Measurements from ENCODE around the gene FBXL7. TPM values are rescaled to one million over a fixed set of nuclear protein-coding genes. Genes with fewer than 3 reads are reported as not detected.

Gene FBXL7
- total RNA-seq, 2 experiments from 2014 or later = not detected

- H3K27me3 ChIP-seq (ENCODE audit: control insufficient read depth in 1 of 2, insufficient read depth in 2 of 2, low read length in 2 of 2) = no peaks in the 10 kb centered on the region
- Mint-ChIP-seq H3K36me3 (ENCODE audit: low read depth) (no peaks in the 10 kb centered on the region), H3K27ac (no peak overlapping the region), H3K9me3 (no peaks in the 10 kb centered on the region), H3K4me3 (no peak overlapping the region), H3K4me1 (ENCODE audit: low read depth) (no peaks in the 10 kb centered on the region), H3K27me3 (no peaks in the 10 kb centered on the region)
- ChIA-PET POLR2A (no interaction called here), CTCF (no interaction called here)
- H3K27ac ChIP-seq (ENCODE audit: low read depth in 1 of 2, low read length in 2 of 2) = no peak overlapping the region
- ATAC-seq (ENCODE audit: poor library complexity) = no peak
- DNase-seq = no peak
- intact Hi-C loops (cut with DNase I, micrococcal nuclease) = no loop called here
- H3K4me3 ChIP-seq (ENCODE audit: low read length) = no peak overlapping the region
- TF ChIP-seq CTCF (IDR thresholded peaks at IDR 0.05) = no peak
- peaks cover 0 to 3% of the 10 kb centered on the region in 2 experiments for H3K9me3 ChIP-seq (ENCODE audit: control insufficient read depth in 1 of 2, insufficient read depth in 1 of 2, low read length in 2 of 2)
- no peaks in the 10 kb centered on the region for H3K4me1 ChIP-seq (ENCODE audit: insufficient read depth, low read length)
- no peaks in the 10 kb centered on the region for H3K36me3 ChIP-seq (ENCODE audit: insufficient read depth, low read length)
Measured at GRCh38 chr5:15789642-15790041, 289.7 kb downstream of the FBXL7 start.

- DNase-seq = no peak
- Mint-ChIP-seq H3K4me1 (ENCODE audit: low read depth) (no peaks in the 10 kb centered on the region), H3K27me3 (no peaks in the 10 kb centered on the region), H3K9me3 (no peaks in the 10 kb centered on the region), H3K27ac (no peak overlapping the region), H3K4me3 (no peak overlapping the region), H3K36me3 (ENCODE audit: low read depth) (no peaks in the 10 kb centered on the region)
- H3K4me3 ChIP-seq (ENCODE audit: low read length) = no peak overlapping the region
- ATAC-seq (ENCODE audit: poor library complexity) = no peak
- no peaks in the 10 kb centered on the region for H3K4me1 ChIP-seq (ENCODE audit: insufficient read depth, low read length)
- no peak for TF ChIP-seq CTCF (IDR thresholded peaks at IDR 0.05)
- CTCF ChIA-PET = no interaction called here
- H3K9me3 ChIP-seq (ENCODE audit: control insufficient read depth in 1 of 2, insufficient read depth in 1 of 2, low read length in 2 of 2) = peaks cover 0 to 3% of the 10 kb centered on the region in 2 experiments
- no peak overlapping the region for H3K27ac ChIP-seq (ENCODE audit: low read depth in 1 of 2, low read length in 2 of 2)
- H3K27me3 ChIP-seq (ENCODE audit: control insufficient read depth in 1 of 2, insufficient read depth in 2 of 2, low read length in 2 of 2) = no peaks in the 10 kb centered on the region
- intact Hi-C loops (cut with DNase I, micrococcal nuclease) = no loop called here
- POLR2A ChIA-PET = no interaction called here
- H3K36me3 ChIP-seq (ENCODE audit: insufficient read depth, low read length) = no peaks in the 10 kb centered on the region
Measured at GRCh38 chr5:15790446-15791018, 290.6 kb downstream of the FBXL7 start.

GRCh38 chr5:15791274-15791673 lies 291.3 kb downstream of the FBXL7 start:
- POLR2A ChIA-PET = no interaction called here
- H3K9me3 Mint-ChIP-seq = no peaks in the 10 kb centered on the region
- H3K27ac Mint-ChIP-seq = no peak overlapping the region
- no peaks in the 10 kb centered on the region for H3K4me1 Mint-ChIP-seq (ENCODE audit: low read depth)
- no peaks in the 10 kb centered on the region for H3K27me3 Mint-ChIP-seq
- TF ChIP-seq CTCF (IDR thresholded peaks at IDR 0.05) = no peak
- no peaks in the 10 kb centered on the region for H3K36me3 Mint-ChIP-seq (ENCODE audit: low read depth)
- H3K4me3 Mint-ChIP-seq = no peak overlapping the region
- CTCF ChIA-PET = no interaction called here
- Histone ChIP-seq H3K27ac (ENCODE audit: low read depth in 1 of 2, low read length in 2 of 2) (no peak overlapping the region), H3K4me3 (ENCODE audit: low read length) (no peak overlapping the region), H3K27me3 (ENCODE audit: control insufficient read depth in 1 of 2, insufficient read depth in 2 of 2, low read length in 2 of 2) (no peaks in the 10 kb centered on the region), H3K36me3 (ENCODE audit: insufficient read depth, low read length) (no peaks in the 10 kb centered on the region), H3K9me3 (ENCODE audit: control insufficient read depth in 1 of 2, insufficient read depth in 1 of 2, low read length in 2 of 2) (peaks cover 0 to 3% of the 10 kb centered on the region in 2 experiments), H3K4me1 (ENCODE audit: insufficient read depth, low read length) (no peaks in the 10 kb centered on the region)
- no peak for DNase-seq
- no peak for ATAC-seq (ENCODE audit: poor library complexity)
- intact Hi-C loops (cut with DNase I, micrococcal nuclease) = no loop called here
